Nephron (organoid): ENCODE results near the gene HIVEP1.

Experiments used
- H3K27ac Mint-ChIP-seq, 3 experiments: 2 replicates each; pipeline ENCODE4 v1.8.0; 2020; ENCODE audit warnings: mixed read lengths in 3 of 3, mild to moderate bottlenecking in 2 of 3, moderate library complexity in 1 of 3
- H3K27me3 Mint-ChIP-seq: 2 replicates; pipeline ENCODE4 v1.8.0; 2021; ENCODE audit warnings: low read depth, mild to moderate bottlenecking, moderate library complexity, mixed read lengths
- H3K36me3 Mint-ChIP-seq: 2 replicates; pipeline ENCODE4 v1.8.0; 2020; ENCODE audit warnings: low read depth, mixed read lengths
- H3K4me1 Mint-ChIP-seq: 2 replicates; pipeline ENCODE4 v1.8.0; 2020; ENCODE audit warnings: mixed read lengths
- H3K4me3 Mint-ChIP-seq, 3 experiments: 2 replicates each; pipeline ENCODE4 v1.8.0; 2020; ENCODE audit warnings: mild to moderate bottlenecking in 3 of 3, mixed read lengths in 3 of 3, moderate library complexity in 2 of 3
- H3K9me3 Mint-ChIP-seq: 2 replicates; pipeline ENCODE4 v1.8.0; 2020; ENCODE audit warnings: mixed read lengths
- TF ChIP-seq, protein P1 (sequence below), 3 experiments: fragments of 200-600 bp; sonication (generic); IDR thresholded peaks; one replicate each; pipeline ENCODE4 v1.5.0; 2021; ENCODE audit warnings: antibody characterized with exemption in 3 of 3; ENCODE audit not compliant: unreplicated experiment in 3 of 3

The HIVEP1 gene

GRCh38 chr6:12134991-12135390 is 122.9 kb downstream of the HIVEP1 start:
- TF ChIP-seq, protein P1, sequence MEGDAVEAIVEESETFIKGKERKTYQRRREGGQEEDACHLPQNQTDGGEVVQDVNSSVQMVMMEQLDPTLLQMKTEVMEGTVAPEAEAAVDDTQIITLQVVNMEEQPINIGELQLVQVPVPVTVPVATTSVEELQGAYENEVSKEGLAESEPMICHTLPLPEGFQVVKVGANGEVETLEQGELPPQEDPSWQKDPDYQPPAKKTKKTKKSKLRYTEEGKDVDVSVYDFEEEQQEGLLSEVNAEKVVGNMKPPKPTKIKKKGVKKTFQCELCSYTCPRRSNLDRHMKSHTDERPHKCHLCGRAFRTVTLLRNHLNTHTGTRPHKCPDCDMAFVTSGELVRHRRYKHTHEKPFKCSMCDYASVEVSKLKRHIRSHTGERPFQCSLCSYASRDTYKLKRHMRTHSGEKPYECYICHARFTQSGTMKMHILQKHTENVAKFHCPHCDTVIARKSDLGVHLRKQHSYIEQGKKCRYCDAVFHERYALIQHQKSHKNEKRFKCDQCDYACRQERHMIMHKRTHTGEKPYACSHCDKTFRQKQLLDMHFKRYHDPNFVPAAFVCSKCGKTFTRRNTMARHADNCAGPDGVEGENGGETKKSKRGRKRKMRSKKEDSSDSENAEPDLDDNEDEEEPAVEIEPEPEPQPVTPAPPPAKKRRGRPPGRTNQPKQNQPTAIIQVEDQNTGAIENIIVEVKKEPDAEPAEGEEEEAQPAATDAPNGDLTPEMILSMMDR (IDR thresholded peaks at IDR 0.05; ENCODE audit: unreplicated experiment in 3 of 3), result no peak
- no peak overlapping the region for H3K4me3 Mint-ChIP-seq
- H3K4me1 Mint-ChIP-seq, result no peaks in the 10 kb centered on the region
- no peak overlapping the region for H3K27ac Mint-ChIP-seq
- H3K36me3 Mint-ChIP-seq, result peaks cover 63% of the 10 kb centered on the region
- H3K9me3 Mint-ChIP-seq, result peaks cover 9% of the 10 kb centered on the region
- no peaks in the 10 kb centered on the region for H3K27me3 Mint-ChIP-seq

- Mint-ChIP-seq H3K9me3 (peaks cover 24% of the 10 kb centered on the region), H3K27me3 (no peaks in the 10 kb centered on the region), H3K36me3 (peaks cover 71% of the 10 kb centered on the region), H3K4me1 (no peaks in the 10 kb centered on the region), H3K27ac (no peak overlapping the region), H3K4me3 (no peak overlapping the region)
- TF ChIP-seq, protein P1 (IDR thresholded peaks at IDR 0.05; ENCODE audit: unreplicated experiment in 3 of 3), result no peak
Observed at GRCh38 chr6:12136905-12137304, 124.8 kb downstream of the HIVEP1 start.

DNA sequence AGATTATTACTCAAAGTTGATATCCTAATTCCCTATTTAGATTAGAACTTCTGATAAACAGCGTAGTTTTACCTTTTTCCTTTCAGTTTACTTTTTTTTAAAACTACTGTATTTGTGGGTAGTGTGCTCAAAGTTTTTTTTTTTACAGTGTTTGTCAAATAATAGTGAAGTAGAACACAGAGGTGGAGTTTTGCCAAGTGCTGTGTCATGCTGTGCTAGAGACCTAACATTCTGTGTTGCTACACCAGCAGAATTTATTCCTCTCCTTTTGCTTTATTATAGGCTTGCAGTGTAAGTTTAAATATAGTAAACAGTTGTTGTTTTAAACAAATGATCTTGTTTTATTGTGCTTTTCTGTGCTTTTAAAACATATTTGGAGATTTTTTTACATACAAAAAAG is 125.4 kb downstream of the HIVEP1 start:
- H3K4me1 Mint-ChIP-seq, result no peaks in the 10 kb centered on the region
- no peak overlapping the region for H3K4me3 Mint-ChIP-seq
- H3K36me3 Mint-ChIP-seq, result peaks cover 72% of the 10 kb centered on the region
- H3K27me3 Mint-ChIP-seq, result no peaks in the 10 kb centered on the region
- H3K27ac Mint-ChIP-seq, result no peak overlapping the region
- TF ChIP-seq, protein P1 (IDR thresholded peaks at IDR 0.05; ENCODE audit: unreplicated experiment in 3 of 3), result no peak
- peaks cover 29% of the 10 kb centered on the region for H3K9me3 Mint-ChIP-seq

DNA sequence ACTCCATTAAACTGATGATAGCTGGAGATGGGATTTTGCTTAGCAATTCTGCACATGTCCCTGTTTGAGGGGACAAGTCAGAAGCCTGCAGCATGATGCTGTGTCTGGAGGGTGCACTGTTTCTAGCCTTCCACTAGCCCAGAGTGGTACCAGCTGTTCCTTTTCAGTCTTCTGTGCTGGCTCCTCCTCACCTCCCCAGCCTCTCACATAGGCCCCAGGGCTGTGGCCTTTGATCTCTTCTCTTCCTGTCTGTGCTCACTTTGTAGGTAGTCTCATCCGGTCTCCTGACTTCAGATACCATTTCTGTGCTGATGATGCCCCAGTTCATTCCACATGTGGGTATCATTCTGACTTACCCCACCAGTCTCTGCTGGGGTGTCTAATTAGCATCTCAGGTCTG is 126.3 kb downstream of the HIVEP1 start:
- H3K36me3 Mint-ChIP-seq, result peaks cover 79% of the 10 kb centered on the region
- no peak overlapping the region for H3K27ac Mint-ChIP-seq
- no peaks in the 10 kb centered on the region for H3K27me3 Mint-ChIP-seq
- no peaks in the 10 kb centered on the region for H3K4me1 Mint-ChIP-seq
- peaks cover 31% of the 10 kb centered on the region for H3K9me3 Mint-ChIP-seq
- H3K4me3 Mint-ChIP-seq, result no peak overlapping the region
- TF ChIP-seq, protein P1 (IDR thresholded peaks at IDR 0.05; ENCODE audit: unreplicated experiment in 3 of 3), result no peak

DNA sequence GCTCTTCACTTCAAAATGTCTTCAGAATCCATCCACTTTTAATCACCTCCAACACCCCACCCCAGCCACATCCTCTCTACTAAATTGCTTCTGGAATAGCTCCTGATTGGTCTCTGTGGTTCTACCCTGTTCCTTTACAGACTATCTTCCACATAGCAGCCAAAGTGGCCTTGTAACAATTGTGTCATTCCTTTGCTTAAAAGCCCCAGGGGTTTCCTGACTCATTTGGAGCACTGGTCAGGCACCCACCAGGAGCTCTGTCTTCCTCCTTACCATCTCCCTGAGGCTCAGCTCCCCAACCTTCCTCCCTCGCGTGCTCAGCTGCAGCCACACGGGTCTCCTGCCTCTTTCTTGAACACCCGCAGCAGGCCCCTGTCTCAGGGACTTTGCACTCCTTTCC is 126.8 kb downstream of the HIVEP1 start:
- H3K9me3 Mint-ChIP-seq, result peaks cover 36% of the 10 kb centered on the region
- H3K27ac Mint-ChIP-seq, result no peak overlapping the region
- peaks cover 85% of the 10 kb centered on the region for H3K36me3 Mint-ChIP-seq
- H3K27me3 Mint-ChIP-seq, result no peaks in the 10 kb centered on the region
- TF ChIP-seq, protein P1 (IDR thresholded peaks at IDR 0.05; ENCODE audit: unreplicated experiment in 3 of 3), result no peak
- no peaks in the 10 kb centered on the region for H3K4me1 Mint-ChIP-seq
- H3K4me3 Mint-ChIP-seq, result no peak overlapping the region

GRCh38 chr6:12147557-12148316 is 135.6 kb downstream of the HIVEP1 start:
- Mint-ChIP-seq H3K27me3 (no peaks in the 10 kb centered on the region), H3K4me3 (no peak overlapping the region), H3K27ac (no peak overlapping the region), H3K36me3 (peaks cover 28% of the 10 kb centered on the region), H3K4me1 (no peaks in the 10 kb centered on the region), H3K9me3 (peaks cover 8% of the 10 kb centered on the region)
- TF ChIP-seq, protein P1 (IDR thresholded peaks at IDR 0.05; ENCODE audit: unreplicated experiment in 3 of 3), result peak in 1 of 3 experiments; percentile 29
